ENCODE measurements around the gene STARD7. TPM values are rescaled to one million over a fixed set of nuclear protein-coding genes. Genes with fewer than 3 reads are reported as not detected.

Gene STARD7
- total and polyA plus RNA-seq, 2 donors (not counting 3 experiments of a cell fraction or from before 2014, with no cell fraction given) = 61.2 to 132 TPM

DNA sequence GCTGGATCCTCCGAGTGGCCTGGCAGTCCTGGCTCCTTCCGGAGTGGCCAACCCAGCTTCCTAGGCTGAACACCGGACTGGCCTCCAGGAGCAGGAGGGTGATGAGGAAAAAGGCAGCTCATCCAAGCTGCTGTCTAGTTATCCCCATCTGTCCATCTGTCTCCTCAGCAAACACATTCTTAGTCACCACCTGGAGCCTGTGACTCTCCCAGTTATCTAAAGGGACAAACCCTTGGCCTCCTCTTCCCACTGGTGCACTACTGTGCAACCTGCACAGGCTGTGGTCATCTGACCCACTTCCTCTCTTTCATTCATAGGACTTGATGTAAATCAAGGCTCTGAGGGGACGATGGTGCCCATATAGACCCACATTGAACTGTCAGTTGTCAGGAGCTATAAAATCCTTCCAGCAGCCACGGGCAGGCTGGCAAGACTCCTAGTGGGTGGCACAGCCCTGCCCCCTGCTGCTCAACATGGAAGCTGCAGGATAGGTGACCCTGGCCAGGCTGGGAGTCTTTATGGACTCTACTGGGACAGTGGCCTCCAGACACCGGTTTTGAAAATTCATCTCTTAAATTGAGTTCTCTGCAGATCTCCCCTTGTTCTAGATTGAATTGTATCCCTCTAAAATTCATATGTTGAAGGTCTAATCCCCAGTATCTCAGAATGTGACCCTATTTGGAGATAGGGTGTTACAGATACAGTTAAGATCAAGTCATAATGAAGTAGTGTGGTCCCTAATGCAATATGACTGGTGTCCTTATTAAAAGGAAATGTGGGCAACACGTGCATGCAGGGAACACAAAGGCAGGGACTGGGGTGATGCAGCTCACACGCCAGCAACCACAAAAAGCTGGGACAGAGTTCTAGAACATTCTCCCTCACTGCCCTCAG lies 34.1 kb downstream of the STARD7 start:
- Histone ChIP-seq H3K36me3 (ENCODE audit: control insufficient read depth in 2 of 2, extremely low read depth in 1 of 2, insufficient read depth in 2 of 2, low read length in 2 of 2) (no peaks in the 10 kb centered on the region), H3K9ac (replicated peaks; ENCODE audit: extremely low read depth, insufficient read depth, low read length) (no peak overlapping the region), H4K20me1 (replicated peaks; ENCODE audit: control insufficient read depth, extremely low read depth, insufficient read depth, low read length) (no peaks in the 10 kb centered on the region), H3K27me3 (ENCODE audit: control insufficient read depth in 2 of 2, insufficient read depth in 2 of 2, low read length in 2 of 2) (no peaks in the 10 kb centered on the region), H3K9me1 (replicated peaks; ENCODE audit: control insufficient read depth, extremely low read depth, insufficient read depth, low read length) (no peaks in the 10 kb centered on the region), H3K79me2 (ENCODE audit: control insufficient read depth, insufficient read depth, low read length) (no peaks in the 10 kb centered on the region), H2AFZ (ENCODE audit: low read depth, low read length) (no peak overlapping the region), H3K9me3 (replicated peaks; ENCODE audit: control insufficient read depth, insufficient read depth, low read length) (no peaks in the 10 kb centered on the region), H3K4me1 (ENCODE audit: control insufficient read depth, extremely low read depth, insufficient read depth, low read length) (no peaks in the 10 kb centered on the region), H3K27ac (ENCODE audit: insufficient read depth, low read depth, low read length) (no peak overlapping the region), H3K4me3 (replicated peaks in 1 of 3; ENCODE audit: insufficient read depth in 1 of 3, low read depth in 1 of 3, low read length in 3 of 3) (no peak overlapping the region), H3K4me2 (ENCODE audit: insufficient read depth, low read length) (no peak overlapping the region)
- ChIA-PET POLR2A (no interaction called here), CTCF (interaction anchor here (0.6 to 3.5 kb wide), 47 partner anchors 8 to 335 kb away, joined by 3 to 208 read pairs (median 5); partner anchors contain the start of genes ADRA2B, ANKRD36C, ASTL and DUSP2)
- no peak for TF ChIP-seq EZH2 (IDR thresholded peaks at IDR 0.05; ENCODE audit: borderline replicate concordance, low read depth, low read length, severe bottlenecking)
- TF ChIP-seq, protein P1, sequence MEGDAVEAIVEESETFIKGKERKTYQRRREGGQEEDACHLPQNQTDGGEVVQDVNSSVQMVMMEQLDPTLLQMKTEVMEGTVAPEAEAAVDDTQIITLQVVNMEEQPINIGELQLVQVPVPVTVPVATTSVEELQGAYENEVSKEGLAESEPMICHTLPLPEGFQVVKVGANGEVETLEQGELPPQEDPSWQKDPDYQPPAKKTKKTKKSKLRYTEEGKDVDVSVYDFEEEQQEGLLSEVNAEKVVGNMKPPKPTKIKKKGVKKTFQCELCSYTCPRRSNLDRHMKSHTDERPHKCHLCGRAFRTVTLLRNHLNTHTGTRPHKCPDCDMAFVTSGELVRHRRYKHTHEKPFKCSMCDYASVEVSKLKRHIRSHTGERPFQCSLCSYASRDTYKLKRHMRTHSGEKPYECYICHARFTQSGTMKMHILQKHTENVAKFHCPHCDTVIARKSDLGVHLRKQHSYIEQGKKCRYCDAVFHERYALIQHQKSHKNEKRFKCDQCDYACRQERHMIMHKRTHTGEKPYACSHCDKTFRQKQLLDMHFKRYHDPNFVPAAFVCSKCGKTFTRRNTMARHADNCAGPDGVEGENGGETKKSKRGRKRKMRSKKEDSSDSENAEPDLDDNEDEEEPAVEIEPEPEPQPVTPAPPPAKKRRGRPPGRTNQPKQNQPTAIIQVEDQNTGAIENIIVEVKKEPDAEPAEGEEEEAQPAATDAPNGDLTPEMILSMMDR (IDR thresholded peaks at IDR 0.05; ENCODE audit: extremely low read depth in 1 of 2, insufficient read depth in 1 of 2, low read depth in 1 of 2, low read length in 2 of 2) = peak; percentile 78 to 90
- dilution Hi-C loops (cut with MboI; ENCODE audit: extremely low pct_ligation_motif_present, low sequenced_read_pairs) = no loop called here
- DNase-seq (ENCODE audit: low read depth, low spot score) = peak; percentile 65
- peak; percentile 97 for FAIRE-seq
- no TSS peak for BruUV-seq (replicated peaks)
- intact Hi-C loops (cut with micrococcal nuclease) = loop anchor here (1.0 to 2.0 kb wide), 3 partner anchors 36 to 181 kb away; partner anchors contain the start of genes ADRA2B and ASTL

DNA sequence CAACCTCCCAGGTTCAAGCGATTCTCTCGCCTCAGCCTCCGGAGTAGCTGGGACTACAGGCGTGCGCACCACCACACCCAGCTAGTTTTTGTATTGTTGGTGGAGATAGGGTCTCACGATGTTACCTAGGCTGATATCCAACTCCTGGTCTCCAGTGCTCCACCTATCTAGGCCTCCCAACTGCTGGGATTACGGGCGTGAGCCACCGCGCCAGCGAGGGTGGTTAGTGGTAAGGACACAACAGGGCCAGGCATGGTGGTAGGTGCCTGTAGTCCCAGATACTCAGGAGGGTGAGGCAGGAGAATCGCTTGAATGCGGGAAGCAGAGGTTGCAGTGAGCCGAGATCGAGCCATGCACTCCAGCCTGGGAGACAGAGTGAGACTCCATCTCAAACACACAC lies 36.8 kb downstream of the STARD7 start:
- no peak overlapping the region for H3K4me3 ChIP-seq (replicated peaks in 1 of 3; ENCODE audit: insufficient read depth in 1 of 3, low read depth in 1 of 3, low read length in 3 of 3)
- H3K27me3 ChIP-seq (ENCODE audit: control insufficient read depth in 2 of 2, insufficient read depth in 2 of 2, low read length in 2 of 2) = peaks cover 2 to 4% of the 10 kb centered on the region in 2 experiments
- no peaks in the 10 kb centered on the region for H3K79me2 ChIP-seq (ENCODE audit: control insufficient read depth, insufficient read depth, low read length)
- H4K20me1 ChIP-seq (replicated peaks; ENCODE audit: control insufficient read depth, extremely low read depth, insufficient read depth, low read length) = no peaks in the 10 kb centered on the region
- H3K9ac ChIP-seq (replicated peaks; ENCODE audit: extremely low read depth, insufficient read depth, low read length) = no peak overlapping the region
- H3K4me1 ChIP-seq (ENCODE audit: control insufficient read depth, extremely low read depth, insufficient read depth, low read length) = no peaks in the 10 kb centered on the region
- no peak overlapping the region for H2AFZ ChIP-seq (ENCODE audit: low read depth, low read length)
- no peaks in the 10 kb centered on the region for H3K9me1 ChIP-seq (replicated peaks; ENCODE audit: control insufficient read depth, extremely low read depth, insufficient read depth, low read length)
- FAIRE-seq (no peak), DNase-seq (ENCODE audit: low read depth, low spot score) (no peak)
- no peaks in the 10 kb centered on the region for H3K9me3 ChIP-seq (replicated peaks; ENCODE audit: control insufficient read depth, insufficient read depth, low read length)
- ChIA-PET CTCF (no interaction called here), POLR2A (no interaction called here)
- intact Hi-C loops (cut with micrococcal nuclease) = no loop called here
- no peaks in the 10 kb centered on the region for H3K36me3 ChIP-seq (ENCODE audit: control insufficient read depth in 2 of 2, extremely low read depth in 1 of 2, insufficient read depth in 2 of 2, low read length in 2 of 2)
- dilution Hi-C loops (cut with MboI; ENCODE audit: extremely low pct_ligation_motif_present, low sequenced_read_pairs) = no loop called here
- H3K4me2 ChIP-seq (ENCODE audit: insufficient read depth, low read length) = no peak overlapping the region
- no peak overlapping the region for H3K27ac ChIP-seq (ENCODE audit: insufficient read depth, low read depth, low read length)
- TF ChIP-seq, protein P2, sequence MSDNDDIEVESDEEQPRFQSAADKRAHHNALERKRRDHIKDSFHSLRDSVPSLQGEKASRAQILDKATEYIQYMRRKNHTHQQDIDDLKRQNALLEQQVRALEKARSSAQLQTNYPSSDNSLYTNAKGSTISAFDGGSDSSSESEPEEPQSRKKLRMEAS (IDR thresholded peaks at IDR 0.05; ENCODE audit: insufficient read depth, insufficient read length) = no peak
- no peak for TF ChIP-seq POLR2A (IDR thresholded peaks at IDR 0.05; ENCODE audit: low read depth, low read length)
- TF ChIP-seq EZH2 (IDR thresholded peaks at IDR 0.05; ENCODE audit: borderline replicate concordance, low read depth, low read length, severe bottlenecking) = no peak
- no peak for TF ChIP-seq FOS (IDR thresholded peaks at IDR 0.05; ENCODE audit: borderline replicate concordance, insufficient read depth, low read length)
- TF ChIP-seq POLR2AphosphoS5 (IDR thresholded peaks at IDR 0.05; ENCODE audit: insufficient read depth, low read depth, low read length) = no peak
- TF ChIP-seq GATA2 (IDR thresholded peaks at IDR 0.05; ENCODE audit: insufficient read depth, insufficient read length, low read depth, low read length) = no peak
- TF ChIP-seq, protein P1 (IDR thresholded peaks at IDR 0.05; ENCODE audit: extremely low read depth in 1 of 2, insufficient read depth in 1 of 2, low read depth in 1 of 2, low read length in 2 of 2) = no peak
- no peak for TF ChIP-seq JUN (IDR thresholded peaks at IDR 0.05; ENCODE audit: borderline replicate concordance, insufficient read depth, insufficient read length, low read depth)
- no peak for TF ChIP-seq MYC (IDR thresholded peaks at IDR 0.05; ENCODE audit: low read depth, low read length)
- no TSS peak for BruUV-seq (replicated peaks)
